ENCODE results near the gene GPR183.

Gene GPR183

GRCh38 chr13:99290894-99291293 lies 16.3 kb downstream of the GPR183 start:
- no peak for DNase-seq (ENCODE audit: low read depth, low spot score)
- TF ChIP-seq POLR2AphosphoS5 (IDR thresholded peaks at IDR 0.05; ENCODE audit: borderline replicate concordance, low read depth, low read length) (no peak), EZH2 (IDR thresholded peaks at IDR 0.05) (no peak), FOXP2 (optimal IDR thresholded peaks at IDR 0.05; ENCODE audit: control extremely low read depth, extremely low read length, insufficient read depth) (no peak)
- no peak overlapping the region for H3K4me3 ChIP-seq

GRCh38 chr13:99289674-99290337 lies 17.4 kb downstream of the GPR183 start:
- Histone ChIP-seq H3K4me3 (no peak overlapping the region), H3K9ac (ENCODE audit: insufficient read length) (no peak overlapping the region), H3K27ac (no peak overlapping the region), H3K36me3 (ENCODE audit: insufficient read depth, low read length) (no peaks in the 10 kb centered on the region), H3K9me3 (ENCODE audit: low read depth, low read length) (no peaks in the 10 kb centered on the region)
- no peak for DNase-seq (ENCODE audit: low read depth, low spot score)
- no peak for TF ChIP-seq FOXP2 (optimal IDR thresholded peaks at IDR 0.05; ENCODE audit: control extremely low read depth, extremely low read length, insufficient read depth)
- no peak for TF ChIP-seq POLR2AphosphoS5 (IDR thresholded peaks at IDR 0.05; ENCODE audit: borderline replicate concordance, low read depth, low read length)
- TF ChIP-seq EZH2 (IDR thresholded peaks at IDR 0.05) = no peak

More at GRCh38 chr13:99290894-99291293, 16.3 kb downstream of the GPR183 start:
- no peak overlapping the region for H3K27ac ChIP-seq
- no peak overlapping the region for H3K9ac ChIP-seq (ENCODE audit: insufficient read length)
- H3K36me3 ChIP-seq (ENCODE audit: insufficient read depth, low read length) = no peaks in the 10 kb centered on the region
- H3K9me3 ChIP-seq (ENCODE audit: low read depth, low read length) = no peaks in the 10 kb centered on the region

GRCh38 chr13:99289271-99289670 lies 17.9 kb downstream of the GPR183 start:
- H3K9me3 ChIP-seq (ENCODE audit: low read depth, low read length) = no peaks in the 10 kb centered on the region
- DNase-seq (ENCODE audit: low read depth, low spot score) = no peak
- no peaks in the 10 kb centered on the region for H3K36me3 ChIP-seq (ENCODE audit: insufficient read depth, low read length)
- no peak overlapping the region for H3K4me3 ChIP-seq
- no peak overlapping the region for H3K9ac ChIP-seq (ENCODE audit: insufficient read length)
- TF ChIP-seq POLR2AphosphoS5 (IDR thresholded peaks at IDR 0.05; ENCODE audit: borderline replicate concordance, low read depth, low read length) = no peak
- no peak for TF ChIP-seq FOXP2 (optimal IDR thresholded peaks at IDR 0.05; ENCODE audit: control extremely low read depth, extremely low read length, insufficient read depth)
- TF ChIP-seq EZH2 (IDR thresholded peaks at IDR 0.05) = no peak
- no peak overlapping the region for H3K27ac ChIP-seq

- no peak overlapping the region for H3K4me3 ChIP-seq
- peak overlapping the region; percentile 72 for H3K27ac ChIP-seq
- H3K36me3 ChIP-seq (ENCODE audit: insufficient read depth, low read length) = no peaks in the 10 kb centered on the region
- TF ChIP-seq EZH2 (IDR thresholded peaks at IDR 0.05) (no peak), POLR2AphosphoS5 (IDR thresholded peaks at IDR 0.05; ENCODE audit: borderline replicate concordance, low read depth, low read length) (no peak), FOXP2 (optimal IDR thresholded peaks at IDR 0.05; ENCODE audit: control extremely low read depth, extremely low read length, insufficient read depth) (no peak)
- H3K9ac ChIP-seq (ENCODE audit: insufficient read length) = peak overlapping the region; percentile 33
- DNase-seq (ENCODE audit: low read depth, low spot score) = no peak
- H3K9me3 ChIP-seq (ENCODE audit: low read depth, low read length) = no peaks in the 10 kb centered on the region
Measured at GRCh38 chr13:99288089-99288488, 19.1 kb downstream of the GPR183 start.

GRCh38 chr13:99287551-99287950 lies 19.6 kb downstream of the GPR183 start:
- peak overlapping the region; percentile 72 for H3K27ac ChIP-seq
- no peak overlapping the region for H3K9ac ChIP-seq (ENCODE audit: insufficient read length)
- TF ChIP-seq FOXP2 (optimal IDR thresholded peaks at IDR 0.05; ENCODE audit: control extremely low read depth, extremely low read length, insufficient read depth) = no peak
- TF ChIP-seq POLR2AphosphoS5 (IDR thresholded peaks at IDR 0.05; ENCODE audit: borderline replicate concordance, low read depth, low read length) = no peak
- TF ChIP-seq EZH2 (IDR thresholded peaks at IDR 0.05) = no peak
- no peaks in the 10 kb centered on the region for H3K36me3 ChIP-seq (ENCODE audit: insufficient read depth, low read length)
- no peak for DNase-seq (ENCODE audit: low read depth, low spot score)
- H3K9me3 ChIP-seq (ENCODE audit: low read depth, low read length) = no peaks in the 10 kb centered on the region
- H3K4me3 ChIP-seq = no peak overlapping the region

- no peak for TF ChIP-seq FOXP2 (optimal IDR thresholded peaks at IDR 0.05; ENCODE audit: control extremely low read depth, extremely low read length, insufficient read depth)
- no peak for TF ChIP-seq EZH2 (IDR thresholded peaks at IDR 0.05)
- TF ChIP-seq POLR2AphosphoS5 (IDR thresholded peaks at IDR 0.05; ENCODE audit: borderline replicate concordance, low read depth, low read length) = no peak
- no peak overlapping the region for H3K27ac ChIP-seq
- no peaks in the 10 kb centered on the region for H3K9me3 ChIP-seq (ENCODE audit: low read depth, low read length)
- no peak for DNase-seq (ENCODE audit: low read depth, low spot score)
- H3K4me3 ChIP-seq = no peak overlapping the region
- no peak overlapping the region for H3K9ac ChIP-seq (ENCODE audit: insufficient read length)
- no peaks in the 10 kb centered on the region for H3K36me3 ChIP-seq (ENCODE audit: insufficient read depth, low read length)
Measured at GRCh38 chr13:99285432-99286182, 21.6 kb downstream of the GPR183 start.

- DNase-seq (ENCODE audit: low read depth, low spot score) = no peak
- TF ChIP-seq POLR2AphosphoS5 (IDR thresholded peaks at IDR 0.05; ENCODE audit: borderline replicate concordance, low read depth, low read length) (no peak), EZH2 (IDR thresholded peaks at IDR 0.05) (no peak)
- no peak overlapping the region for H3K9ac ChIP-seq (ENCODE audit: insufficient read length)
Measured at GRCh38 chr13:99282264-99283231, 24.7 kb downstream of the GPR183 start.

GRCh38 chr13:99281811-99282263 lies 25.4 kb downstream of the GPR183 start:
- H3K9me3 ChIP-seq (ENCODE audit: low read depth, low read length) = no peaks in the 10 kb centered on the region
- H3K4me3 ChIP-seq = no peak overlapping the region
- H3K9ac ChIP-seq (ENCODE audit: insufficient read length) = no peak overlapping the region
- H3K27ac ChIP-seq = 0 out of 2 replicates have a peak overlapping the region, but pooled peaks have one; percentile 4
- TF ChIP-seq POLR2AphosphoS5 (IDR thresholded peaks at IDR 0.05; ENCODE audit: borderline replicate concordance, low read depth, low read length) (no peak), FOXP2 (optimal IDR thresholded peaks at IDR 0.05; ENCODE audit: control extremely low read depth, extremely low read length, insufficient read depth) (no peak), EZH2 (IDR thresholded peaks at IDR 0.05) (no peak)
- H3K36me3 ChIP-seq (ENCODE audit: insufficient read depth, low read length) = no peaks in the 10 kb centered on the region
- DNase-seq (ENCODE audit: low read depth, low spot score) = no peak

More at GRCh38 chr13:99282264-99283231, 24.7 kb downstream of the GPR183 start:
- Histone ChIP-seq H3K9me3 (ENCODE audit: low read depth, low read length) (no peaks in the 10 kb centered on the region), H3K36me3 (ENCODE audit: insufficient read depth, low read length) (no peaks in the 10 kb centered on the region), H3K27ac (peak overlapping the region; percentile 32; the same call in 1 of the 2 replicates), H3K4me3 (no peak overlapping the region)

All from SK-N-MC (cell line).